Measurements from ENCODE around the gene ERBIN. TPM values are rescaled to one million over a fixed set of nuclear protein-coding genes. Genes with fewer than 3 reads are reported as not detected.

Gene ERBIN
- polyA plus RNA-seq, 3 donors: 25.2 to 43.3 (median 28.6) TPM

- H3K36me3 Mint-ChIP-seq: peaks cover 0 to 7% of the 10 kb centered on the region in 2 donors
- peaks cover 45 to 64% (median 57%) of the 10 kb centered on the region in 7 donors for H3K9me3 Mint-ChIP-seq
- Histone ChIP-seq H3K27me3 (ENCODE audit: control insufficient read depth in 2 of 2, insufficient read depth in 2 of 2, low read length in 2 of 2) (no peaks in the 10 kb centered on the region), H3K36me3 (replicated peaks in 1 of 2; ENCODE audit: control insufficient read depth in 1 of 2, insufficient read depth in 2 of 2, low read length in 2 of 2) (no peaks in the 10 kb centered on the region), H3K27ac (ENCODE audit: low read depth in 1 of 2, low read length in 2 of 2) (no peak overlapping the region), H3K4me1 (ENCODE audit: control insufficient read depth in 1 of 2, insufficient read depth in 2 of 2, low read length in 2 of 2) (no peaks in the 10 kb centered on the region), H2AFZ (ENCODE audit: insufficient read depth, low read depth, low read length, poor library complexity, severe bottlenecking) (no peak overlapping the region), H3K79me2 (ENCODE audit: insufficient read depth, low read length) (no peaks in the 10 kb centered on the region), H4K20me1 (ENCODE audit: insufficient read depth, low read length) (no peaks in the 10 kb centered on the region), H3K4me3 (replicated peaks in 1 of 3; ENCODE audit: low read depth in 2 of 3, low read length in 3 of 3) (no peak overlapping the region), H3K9me3 (replicated peaks in 1 of 2; ENCODE audit: control insufficient read depth in 1 of 2, insufficient read depth in 1 of 2, low read length in 2 of 2) (peaks cover 25 to 46% of the 10 kb centered on the region in 2 donors), H3K9ac (ENCODE audit: insufficient read depth, low read length, poor library complexity, severe bottlenecking) (no peak overlapping the region), H3K4me2 (replicated peaks; ENCODE audit: extremely low read depth, low read length, poor library complexity, severe bottlenecking) (no peak overlapping the region)
- no peak for TF ChIP-seq CTCF (IDR thresholded peaks at IDR 0.05)
- intact Hi-C loops (cut with micrococcal nuclease): no loop called here
- H3K4me3 Mint-ChIP-seq: no peak overlapping the region
- H3K4me1 Mint-ChIP-seq: no peaks in the 10 kb centered on the region
- no peak for DNase-seq
- no CpG with 5 or more reads among the region's 2 CpGs for WGBS (ENCODE audit: insufficient coverage)
- H3K27ac Mint-ChIP-seq: no peak overlapping the region
- peaks cover 0 to 3% (median 0%) of the 10 kb centered on the region in 3 donors for H3K27me3 Mint-ChIP-seq (ENCODE audit: low read depth in 3 of 3)
Observed at GRCh38 chr5:66100851-66101250, 174.5 kb downstream of the ERBIN start.

- H3K4me2 ChIP-seq (replicated peaks; ENCODE audit: extremely low read depth, low read length, poor library complexity, severe bottlenecking): no peak overlapping the region
- H3K36me3 Mint-ChIP-seq: no peaks in the 10 kb centered on the region
- no peaks in the 10 kb centered on the region for H3K4me1 Mint-ChIP-seq
- H3K27ac ChIP-seq (ENCODE audit: low read depth in 1 of 2, low read length in 2 of 2): no peak overlapping the region
- intact Hi-C loops (cut with micrococcal nuclease): no loop called here
- no peak for TF ChIP-seq CTCF (IDR thresholded peaks at IDR 0.05)
- WGBS (ENCODE audit: insufficient coverage): 90% methylated on average over 2 of the region's 2 CpGs
- H3K4me3 Mint-ChIP-seq: no peak overlapping the region
- no peak overlapping the region for H3K27ac Mint-ChIP-seq
- no peak overlapping the region for H3K4me3 ChIP-seq (replicated peaks in 1 of 3; ENCODE audit: low read depth in 2 of 3, low read length in 3 of 3)
- no peak for DNase-seq
- no peaks in the 10 kb centered on the region for H3K36me3 ChIP-seq (replicated peaks in 1 of 2; ENCODE audit: control insufficient read depth in 1 of 2, insufficient read depth in 2 of 2, low read length in 2 of 2)
- H3K9ac ChIP-seq (ENCODE audit: insufficient read depth, low read length, poor library complexity, severe bottlenecking): no peak overlapping the region
- H3K27me3 ChIP-seq (ENCODE audit: control insufficient read depth in 2 of 2, insufficient read depth in 2 of 2, low read length in 2 of 2): no peaks in the 10 kb centered on the region
- peaks cover 1 to 4% (median 3%) of the 10 kb centered on the region in 3 donors for H3K27me3 Mint-ChIP-seq (ENCODE audit: low read depth in 3 of 3)
- no peaks in the 10 kb centered on the region for H3K4me1 ChIP-seq (ENCODE audit: control insufficient read depth in 1 of 2, insufficient read depth in 2 of 2, low read length in 2 of 2)
- H3K9me3 ChIP-seq (replicated peaks in 1 of 2; ENCODE audit: control insufficient read depth in 1 of 2, insufficient read depth in 1 of 2, low read length in 2 of 2): peaks cover 3 to 5% of the 10 kb centered on the region in 2 donors
- H3K79me2 ChIP-seq (ENCODE audit: insufficient read depth, low read length): no peaks in the 10 kb centered on the region
- H4K20me1 ChIP-seq (ENCODE audit: insufficient read depth, low read length): no peaks in the 10 kb centered on the region
- no peak overlapping the region for H2AFZ ChIP-seq (ENCODE audit: insufficient read depth, low read depth, low read length, poor library complexity, severe bottlenecking)
- peaks cover 15 to 39% (median 28%) of the 10 kb centered on the region in 7 donors for H3K9me3 Mint-ChIP-seq
Observed at GRCh38 chr5:66113160-66113559, 186.8 kb downstream of the ERBIN start.
